Activated CD8-positive, alpha-beta memory T cell treated with anti-CD3 and anti-CD28 coated beads for 1 hour (primary cell): Measurements from ENCODE around the gene SMYD3.

Experiments
- DNase-seq, 2 donors: peaks; one replicate each; pipeline ENCODE4 v3.0.0-alpha.2; 2020; ENCODE audit warnings: low read depth in 1 of 2; ENCODE audit errors: extremely low read depth in 1 of 2

Gene SMYD3

DNA sequence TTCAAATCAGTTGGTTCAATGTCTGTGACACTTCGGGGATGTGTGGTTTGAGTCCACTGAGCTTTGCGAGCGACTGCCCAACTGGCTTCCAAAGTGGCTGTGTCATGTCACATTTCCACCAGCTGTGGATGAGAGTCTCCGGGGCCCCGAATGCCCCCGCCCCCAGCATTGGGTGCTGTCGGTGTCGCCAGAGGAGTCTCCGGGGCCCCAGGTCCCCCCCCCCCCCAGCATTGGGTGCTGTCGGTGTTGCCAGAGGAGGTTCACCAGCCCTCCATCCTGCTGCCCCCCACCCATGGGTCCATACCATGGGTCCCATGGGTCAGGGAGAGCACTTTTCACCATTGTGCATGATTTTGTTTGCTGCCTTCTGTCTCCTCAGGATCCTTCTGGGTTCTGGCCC lies 9.0 kb upstream of the SMYD3 start:
- DNase-seq, result no peak

DNA sequence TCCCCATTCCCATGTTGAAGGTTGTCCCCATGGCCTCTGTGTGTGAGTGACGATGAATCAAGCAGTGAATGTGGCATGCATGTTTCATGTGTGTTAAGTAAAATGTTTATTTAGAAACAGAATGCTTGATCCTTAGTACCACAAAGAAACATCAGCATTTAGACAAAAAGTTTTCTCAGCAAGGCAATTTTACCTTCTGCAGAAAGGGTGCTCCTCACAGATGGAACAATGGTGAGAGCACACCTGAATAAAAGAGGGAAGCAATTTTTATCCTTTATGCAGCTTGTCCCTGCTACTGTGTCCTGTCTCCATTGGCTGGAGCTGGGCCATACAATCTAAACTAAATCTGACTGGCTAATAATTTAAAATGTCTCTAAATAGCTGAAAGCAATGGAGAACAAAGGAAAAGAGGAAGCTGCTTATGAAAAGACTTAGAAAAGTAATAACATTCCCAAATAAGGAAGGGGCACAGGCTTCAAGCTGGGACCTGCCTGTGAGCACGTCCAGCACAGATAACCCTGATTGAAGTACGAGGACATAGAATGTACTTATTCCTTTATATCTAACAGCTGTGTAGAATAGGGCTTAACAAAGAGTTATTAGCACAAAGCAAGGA lies 8.4 kb upstream of the SMYD3 start:
- no peak for DNase-seq

DNA sequence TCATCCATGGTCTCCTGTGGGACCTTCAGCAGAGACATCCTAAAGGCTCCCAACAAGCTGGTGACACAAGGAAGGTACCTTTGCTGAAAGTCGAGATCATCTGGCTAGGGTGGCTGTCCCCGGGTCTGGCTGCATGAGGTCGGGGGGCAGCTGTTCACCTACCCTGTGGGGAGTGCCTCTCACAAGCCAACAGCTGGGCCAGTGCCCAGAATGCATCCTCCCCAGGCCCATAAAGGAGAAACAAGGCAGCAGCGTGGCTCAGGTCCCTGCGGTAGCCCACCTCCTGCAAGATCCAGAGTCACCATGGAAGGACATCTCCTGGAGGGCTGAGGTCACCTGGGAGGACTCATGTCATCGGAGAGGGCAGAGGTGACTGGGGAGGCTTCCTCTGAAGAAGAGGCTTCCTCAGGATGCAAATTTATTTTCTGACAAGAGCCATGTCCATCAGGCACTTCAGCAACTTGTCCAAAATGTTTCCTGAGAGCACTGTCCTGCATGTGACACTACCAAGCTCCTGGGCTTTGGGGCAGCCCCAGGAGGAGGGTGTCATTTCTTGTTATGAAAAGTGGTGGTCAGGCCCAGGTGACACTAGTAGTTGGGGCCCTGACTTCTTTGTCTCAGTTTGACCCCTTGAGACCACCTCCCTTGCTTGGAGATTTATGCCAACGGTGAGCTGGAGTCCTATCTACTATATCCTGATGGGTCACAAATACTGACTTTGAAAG lies 6.7 kb upstream of the SMYD3 start:
- no peak for DNase-seq

- no peak for DNase-seq
These were observed 6.0 kb upstream of the SMYD3 start for GRCh38 chr1:246513041-246513440.

GRCh38 chr1:246512635-246513034 lies 5.6 kb upstream of the SMYD3 start:
- no peak for DNase-seq

- DNase-seq, result no peak
These were observed 5.2 kb upstream of the SMYD3 start for GRCh38 chr1:246512230-246512629.

DNA sequence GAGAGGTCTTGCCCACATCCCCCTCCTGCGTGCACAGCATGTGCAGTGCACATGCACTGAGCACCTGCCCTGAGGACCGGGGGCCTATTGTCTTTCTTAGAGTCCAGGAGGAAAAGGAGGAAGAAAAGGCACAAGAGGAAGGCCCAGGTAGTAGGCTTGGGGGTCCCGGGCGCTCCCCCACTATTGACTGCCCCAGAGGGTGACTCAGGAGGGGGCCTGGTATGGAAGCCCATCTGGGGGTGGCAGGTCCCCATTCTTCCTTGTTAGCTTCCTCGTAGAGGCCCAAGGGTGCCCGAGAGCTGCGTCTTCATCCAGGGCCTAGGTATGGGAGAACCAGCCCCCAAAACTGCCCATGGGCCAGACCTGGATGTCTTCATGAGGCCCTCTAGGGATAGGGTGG lies 4.1 kb upstream of the SMYD3 start:
- no peak for DNase-seq

- DNase-seq, result no peak
These were observed 3.3 kb upstream of the SMYD3 start for GRCh38 chr1:246510147-246511030.

GRCh38 chr1:246508897-246509688 lies 2.0 kb upstream of the SMYD3 start:
- DNase-seq, result no peak

DNA sequence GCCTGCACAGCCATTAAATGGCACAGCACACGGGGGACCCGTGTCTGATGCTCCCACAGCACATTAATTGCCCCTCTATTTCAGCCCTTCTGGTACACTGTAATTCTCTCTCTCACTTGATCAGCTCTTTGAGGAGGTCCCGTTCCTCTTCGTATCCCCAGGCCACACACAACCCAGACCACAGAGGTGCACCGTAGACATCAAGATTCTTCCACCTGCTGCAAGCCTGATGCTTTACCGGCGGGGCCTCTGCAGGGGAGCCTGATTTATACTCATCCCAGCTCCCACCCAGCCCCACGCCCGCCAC lies 759 bp downstream of the SMYD3 start:
- no peak for DNase-seq

- DNase-seq, result no peak
These were observed 3.7 kb downstream of the SMYD3 start for GRCh38 chr1:246503341-246503740.

GRCh38 chr1:246497331-246497915 lies 9.7 kb downstream of the SMYD3 start:
- DNase-seq, result no peak

- DNase-seq, result no peak
These were observed 14.4 kb downstream of the SMYD3 start for GRCh38 chr1:246492611-246493245.

DNA sequence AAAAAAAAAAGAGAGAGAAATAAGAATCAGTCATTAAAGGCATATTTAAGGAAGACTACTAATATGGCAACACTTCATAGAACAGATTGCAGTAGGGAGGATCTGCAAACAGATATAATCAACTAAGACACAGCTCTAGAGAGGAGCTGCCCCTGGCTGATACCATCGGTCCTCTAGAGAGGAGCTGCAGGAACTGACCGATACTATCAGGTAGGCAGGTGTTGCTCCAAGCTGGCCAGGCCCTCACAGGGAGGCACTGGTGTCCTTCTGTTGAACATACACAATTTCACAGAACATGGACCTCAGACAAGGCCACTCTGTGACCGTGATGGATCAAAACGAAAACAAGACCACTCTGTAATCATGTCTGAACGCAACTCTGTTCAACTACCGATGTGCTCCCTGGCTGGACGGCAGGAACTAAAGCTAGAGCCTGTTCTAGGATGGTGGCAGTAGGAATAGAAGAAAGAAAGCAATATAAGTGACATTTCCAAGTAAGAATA lies 15.5 kb downstream of the SMYD3 start:
- DNase-seq, result no peak

DNA sequence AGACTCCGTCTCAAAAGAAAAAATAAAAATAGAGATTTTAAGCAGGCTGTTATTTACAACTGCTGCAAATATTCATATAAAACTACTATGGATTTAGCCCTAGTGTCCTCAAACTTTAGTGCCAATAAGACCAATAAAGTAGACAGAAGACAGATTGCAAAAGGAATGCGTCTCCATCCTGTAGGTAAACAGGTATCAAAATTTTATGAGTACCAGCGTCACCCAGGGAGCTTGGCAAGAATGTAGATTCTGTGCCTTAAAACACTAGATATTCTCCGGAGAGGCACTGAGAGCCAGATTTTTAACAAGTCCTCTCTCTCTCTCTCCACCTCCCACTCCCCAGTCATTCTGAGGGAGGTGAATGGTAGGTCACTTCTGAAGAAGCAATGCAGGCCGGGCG lies 18.4 kb downstream of the SMYD3 start:
- DNase-seq, result no peak

- DNase-seq, result no peak
These were observed 23.5 kb downstream of the SMYD3 start for GRCh38 chr1:246483569-246483933.

GRCh38 chr1:246482805-246483568 lies 24.1 kb downstream of the SMYD3 start:
- no peak for DNase-seq

DNA sequence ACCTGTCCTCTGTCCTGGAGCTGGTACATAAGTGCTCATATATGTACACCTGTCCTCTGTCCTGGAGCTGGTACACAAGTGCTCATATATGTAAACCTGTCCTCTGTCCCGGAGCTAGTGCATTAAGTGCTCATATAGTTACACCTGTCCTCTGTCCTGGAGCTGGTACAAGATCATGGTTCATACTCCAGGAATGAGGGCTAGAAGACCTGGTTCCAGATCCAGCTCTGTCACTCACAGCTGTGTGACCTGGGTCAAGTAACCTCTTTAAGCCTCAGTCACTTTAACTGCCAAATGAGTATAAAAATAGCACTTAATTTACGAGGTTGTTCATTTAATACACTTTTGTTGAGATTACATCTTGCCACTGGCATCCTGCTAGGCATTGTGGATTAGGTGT lies 28.0 kb downstream of the SMYD3 start:
- no peak for DNase-seq

DNA sequence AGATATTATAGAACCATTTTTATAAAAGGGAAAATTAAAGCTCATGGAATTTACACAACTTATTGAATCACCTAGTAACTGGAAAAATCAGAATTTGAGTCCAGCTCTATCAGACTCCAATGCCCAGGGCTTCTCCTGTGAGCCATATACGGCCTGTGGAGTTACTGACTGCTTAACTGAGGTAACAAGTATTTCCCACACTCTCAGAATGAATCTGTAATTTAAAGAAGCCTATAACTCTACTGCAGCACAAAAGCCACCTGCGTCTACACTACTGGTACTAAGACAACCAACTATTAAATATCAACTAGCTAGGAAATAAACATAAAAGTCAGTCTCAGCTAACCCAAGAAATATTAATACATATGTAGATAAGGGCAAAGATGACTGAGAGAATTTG lies 29.4 kb downstream of the SMYD3 start:
- no peak for DNase-seq

GRCh38 chr1:246476771-246477170 lies 30.3 kb downstream of the SMYD3 start:
- DNase-seq, result no peak
